WI38 (cell line): Measurements from ENCODE around the gene CCHCR1.

ENCODE experiments used
- H3K4me3 ChIP-seq: 2 replicates; pipeline ENCODE4 v1.5.1; 2011; ENCODE audit warnings: low read depth, mild to moderate bottlenecking, control low read depth, low read length
- CTCF ChIP-seq: IDR thresholded peaks from 2 replicates; pipeline ENCODE4 v1.5.1; 2012; ENCODE audit warnings: low read depth, mild to moderate bottlenecking, control low read depth, low read length

The CCHCR1 gene

GRCh38 chr6:31125162-31125561 lies 32.4 kb downstream of the CCHCR1 start:
- H3K4me3 ChIP-seq, result no peak overlapping the region
- TF ChIP-seq CTCF, result no peak

GRCh38 chr6:31122791-31123706 lies 34.6 kb downstream of the CCHCR1 start:
- TF ChIP-seq CTCF, result no peak
- H3K4me3 ChIP-seq, result no peak overlapping the region

- TF ChIP-seq CTCF, result no peak
- no peak overlapping the region for H3K4me3 ChIP-seq
Observed at GRCh38 chr6:31121131-31121790, 36.3 kb downstream of the CCHCR1 start.

GRCh38 chr6:31120151-31120915 lies 37.3 kb downstream of the CCHCR1 start, which contains the start of gene CDSN:
CDSN (minus strand) TSS chr6:31120446; CDS start chr6:31120419, 27 bp downstream.
- no peak within 1 kb of the TSS for H3K4me3 ChIP-seq
- TF ChIP-seq CTCF, result no peak

- TF ChIP-seq CTCF, result no peak
- H3K4me3 ChIP-seq, result no peak overlapping the region
Observed at GRCh38 chr6:31118178-31118577, 39.4 kb downstream of the CCHCR1 start.

GRCh38 chr6:31116661-31117385 lies 40.8 kb downstream of the CCHCR1 start:
- TF ChIP-seq CTCF, result no peak
- H3K4me3 ChIP-seq, result no peak overlapping the region
